DMS153 treated with DMSO at 0.1 percent for 48 hours (cell line): ENCODE results near the gene TFR2.
"Not testable (repeated sequence)": the region's sequence is repeated elsewhere in the genome, so short reads cannot be mapped to it uniquely, and the experiment has no call there.

Experiments
- DNase-seq: peaks from one replicate; lab custom pipeline; 2025; ENCODE audit not compliant: unreplicated experiment; lab: John Stamatoyannopoulos, UW

TFR2 gene

GRCh38 chr7:100678291-100678984 is 37.1 kb upstream of the TFR2 start:
- DNase-seq: no peak

- DNase-seq: no peak
These were observed 36.2 kb upstream of the TFR2 start for GRCh38 chr7:100677308-100678267.

- DNase-seq: no peak
These were observed 35.4 kb upstream of the TFR2 start for GRCh38 chr7:100676501-100677306.

GRCh38 chr7:100675581-100676350 is 34.4 kb upstream of the TFR2 start:
- no peak for DNase-seq

- no peak for DNase-seq
These were observed 33.7 kb upstream of the TFR2 start for GRCh38 chr7:100675105-100675451.

GRCh38 chr7:100674411-100675104 is 33.2 kb upstream of the TFR2 start:
- no peak for DNase-seq

GRCh38 chr7:100673942-100674410 is 32.6 kb upstream of the TFR2 start:
- DNase-seq: no peak

GRCh38 chr7:100673302-100673941 is 32.1 kb upstream of the TFR2 start, which contains the start of gene GNB2:
TSS of gene GNB2 (plus strand) at chr7:100673740. CDS start at chr7:100676266, 2,526 bp downstream.
- peak; percentile 98 for DNase-seq

GRCh38 chr7:100671353-100672327 is 30.3 kb upstream of the TFR2 start:
- DNase-seq: no peak

- DNase-seq: no peak
These were observed 28.7 kb upstream of the TFR2 start for GRCh38 chr7:100670074-100670473.

- not testable (repeated sequence) for DNase-seq
These were observed 27.8 kb upstream of the TFR2 start for GRCh38 chr7:100669106-100669505.

GRCh38 chr7:100668069-100668449 is 26.7 kb upstream of the TFR2 start:
- DNase-seq: no peak

- no peak for DNase-seq
These were observed 26.1 kb upstream of the TFR2 start for GRCh38 chr7:100667331-100668068.

- no peak for DNase-seq
These were observed 23.9 kb upstream of the TFR2 start for GRCh38 chr7:100665168-100665726.

- not testable (repeated sequence) for DNase-seq
These were observed 20.9 kb upstream of the TFR2 start for GRCh38 chr7:100662194-100662776.

- DNase-seq: peak; percentile 34
These were observed 14.7 kb upstream of the TFR2 start, which contains the start of gene ACTL6B for GRCh38 chr7:100655908-100656674. TSS of gene ACTL6B (minus strand) at chr7:100656448. CDS start at chr7:100656354, 94 bp downstream.
